Mucosa of rectum (tissue), 2 donors: Measurements from ENCODE around the gene NACA2.
"Not testable (repeated sequence)": the region's sequence is repeated elsewhere in the genome, so short reads cannot be mapped to it uniquely, and the experiment has no call there.

Source experiments
- H3K27ac ChIP-seq, 2 donors: one replicate each; pipeline ENCODE4 v1.7.0; 2013; ENCODE audit warnings: inconsistent platforms in 2 of 2, low read depth in 2 of 2, low read length in 2 of 2
- H3K27me3 ChIP-seq, 2 donors: one replicate each; pipeline ENCODE4 v1.7.0; 2013; ENCODE audit warnings: low read length in 2 of 2; ENCODE audit not compliant: control insufficient read depth in 2 of 2, insufficient read depth in 2 of 2
- H3K36me3 ChIP-seq, 2 donors: one replicate each; pipeline ENCODE4 v1.7.0; 2013; ENCODE audit warnings: low read length in 2 of 2; ENCODE audit not compliant: control insufficient read depth in 2 of 2, insufficient read depth in 2 of 2
- H3K4me1 ChIP-seq, 2 donors: one replicate each; pipeline ENCODE4 v1.7.0; 2013; ENCODE audit warnings: low read length in 2 of 2, mild to moderate bottlenecking in 1 of 2; ENCODE audit not compliant: control insufficient read depth in 2 of 2, insufficient read depth in 2 of 2
- H3K4me3 ChIP-seq, 2 donors: one replicate each; pipeline ENCODE4 v1.7.0; 2013; ENCODE audit warnings: low read length in 2 of 2
- H3K9ac ChIP-seq, 2 donors: one replicate each; pipeline ENCODE4 v1.7.0; 2013; ENCODE audit warnings: low read length in 2 of 2, low read depth in 1 of 2, mild to moderate bottlenecking in 1 of 2
- H3K9me3 ChIP-seq, 2 donors: one replicate each; pipeline ENCODE4 v1.7.0; 2013; ENCODE audit warnings: low read length in 2 of 2; ENCODE audit not compliant: control insufficient read depth in 2 of 2
- donor health status: healthy.
- donor health status: Normal muscosa, but diverticular disease.

NACA2 gene

DNA sequence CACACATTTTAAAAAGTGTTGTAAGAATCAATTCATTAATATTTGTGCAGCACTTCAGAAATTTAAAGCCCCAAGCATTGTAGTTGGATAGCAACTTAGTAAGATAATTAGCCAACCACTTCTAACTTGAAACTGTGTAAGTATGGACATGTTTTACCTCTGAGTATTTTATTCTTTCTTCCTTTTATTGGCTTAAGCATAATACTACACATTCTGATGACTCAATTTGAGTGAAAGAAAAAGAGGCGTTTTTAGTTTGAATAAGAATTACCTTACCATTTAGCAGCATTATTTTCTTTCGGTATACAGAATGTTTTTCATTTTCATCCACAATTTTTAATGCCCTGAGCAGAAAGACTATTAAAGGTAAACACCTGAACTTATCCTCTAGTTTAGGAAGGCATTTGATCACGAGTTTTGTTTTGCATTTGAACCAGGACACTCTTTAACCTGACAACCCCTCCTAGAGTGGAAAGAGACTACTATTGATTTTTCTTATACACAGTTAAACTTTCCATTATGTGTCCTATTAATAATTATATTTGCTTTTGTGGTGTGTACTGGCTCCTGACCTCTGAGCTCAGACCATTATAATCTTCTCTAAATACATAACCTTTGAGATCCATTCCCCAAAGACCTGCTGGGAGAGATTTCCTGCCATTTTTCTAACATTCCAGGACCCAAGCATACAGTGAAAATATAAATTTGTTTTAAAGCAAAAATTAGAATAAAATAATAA lies 9.2 kb downstream of the NACA2 start:
- Histone ChIP-seq H3K27ac (no peak overlapping the region), H3K9me3 (no peaks in the 10 kb centered on the region), H3K36me3 (no peaks in the 10 kb centered on the region), H3K9ac (no peak overlapping the region), H3K27me3 (peaks cover 0 to 7% of the 10 kb centered on the region in 2 donors), H3K4me1 (no peaks in the 10 kb centered on the region), H3K4me3 (no peak overlapping the region)

DNA sequence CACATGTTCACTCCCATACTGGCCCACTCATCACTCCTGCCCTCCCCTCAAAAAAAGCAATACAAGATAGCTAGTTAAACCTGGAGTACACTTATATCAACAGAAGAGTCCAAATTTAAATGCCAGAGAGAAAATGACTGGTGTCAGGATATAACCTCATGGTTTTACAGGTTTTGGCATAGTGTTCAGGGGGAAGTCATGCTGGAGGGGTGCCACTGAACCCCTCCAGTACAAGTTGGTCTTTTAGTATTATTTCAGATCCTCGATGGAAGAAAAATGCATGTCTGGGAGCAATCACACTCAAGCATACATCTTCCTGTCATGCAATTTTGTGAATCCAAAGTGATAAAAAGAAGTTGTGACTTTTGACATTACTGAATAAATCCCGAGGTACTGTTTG lies 10.5 kb downstream of the NACA2 start:
- Histone ChIP-seq H3K27ac (no peak overlapping the region), H3K36me3 (no peaks in the 10 kb centered on the region), H3K9me3 (no peaks in the 10 kb centered on the region), H3K4me1 (no peaks in the 10 kb centered on the region), H3K4me3 (no peak overlapping the region), H3K9ac (no peak overlapping the region), H3K27me3 (peaks cover 0 to 7% of the 10 kb centered on the region in 2 donors)

DNA sequence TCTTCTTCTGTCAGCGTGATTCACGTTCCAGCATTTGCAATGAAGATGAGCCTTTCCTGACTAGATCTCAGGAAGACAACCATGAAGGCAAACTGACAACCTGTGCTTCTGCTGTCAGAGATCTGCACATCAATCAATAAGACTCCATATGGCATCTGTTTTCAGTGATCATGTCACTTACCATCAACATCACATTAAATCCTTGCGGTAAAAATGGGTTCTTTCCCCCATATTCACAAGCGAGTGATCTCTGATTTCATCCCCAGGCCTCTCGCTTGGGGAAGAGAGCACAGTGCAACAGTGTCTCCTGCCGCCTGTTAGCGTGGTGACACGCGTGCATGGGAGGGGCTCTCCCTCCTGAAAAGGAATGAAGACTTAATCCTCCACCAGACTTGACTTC lies 11.1 kb downstream of the NACA2 start:
- Histone ChIP-seq H3K9me3 (no peaks in the 10 kb centered on the region), H3K27ac (no peak overlapping the region), H3K9ac (no peak overlapping the region), H3K4me3 (no peak overlapping the region), H3K27me3 (peaks cover 0 to 7% of the 10 kb centered on the region in 2 donors), H3K4me1 (no peaks in the 10 kb centered on the region), H3K36me3 (no peaks in the 10 kb centered on the region)

DNA sequence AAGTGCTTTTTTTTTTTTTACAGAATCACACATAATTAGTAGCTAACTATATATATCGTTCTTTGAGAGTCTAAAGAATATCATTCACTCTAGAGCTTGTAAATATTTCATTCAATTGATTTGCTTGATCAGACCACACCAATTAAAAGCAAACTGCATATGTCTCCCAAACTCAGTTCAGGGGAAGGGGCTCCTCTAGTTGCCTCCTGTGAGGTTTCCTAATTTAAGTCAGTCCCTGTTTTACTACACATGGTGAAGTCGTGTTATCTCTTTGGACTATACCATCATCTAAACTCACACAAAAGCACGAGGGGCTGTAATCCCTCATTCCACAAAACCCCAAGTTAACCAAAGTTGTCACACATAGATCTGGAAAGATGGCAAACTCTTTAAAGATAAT lies 11.7 kb downstream of the NACA2 start:
- Histone ChIP-seq H3K4me1 (no peaks in the 10 kb centered on the region), H3K27me3 (peaks cover 0 to 7% of the 10 kb centered on the region in 2 donors), H3K36me3 (no peaks in the 10 kb centered on the region), H3K27ac (no peak overlapping the region), H3K9ac (no peak overlapping the region), H3K9me3 (no peaks in the 10 kb centered on the region), H3K4me3 (no peak overlapping the region)

DNA sequence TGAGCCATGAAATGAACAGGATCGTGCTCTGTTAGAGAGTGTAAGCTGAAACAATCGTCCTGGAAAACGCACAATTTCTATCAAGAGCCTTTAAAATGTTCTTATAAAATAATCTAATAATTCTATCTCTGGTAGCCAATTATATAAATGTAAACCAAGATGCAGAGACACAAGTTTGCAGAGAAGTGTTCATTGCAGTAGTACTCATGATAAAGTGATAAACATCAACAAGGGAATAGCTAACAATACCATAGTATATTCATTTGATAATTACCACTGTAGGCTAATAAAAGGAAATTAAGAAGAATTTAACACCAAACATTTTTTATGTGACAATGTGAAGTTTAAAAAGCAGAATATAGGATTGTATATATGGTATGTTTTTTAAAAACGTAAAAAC lies 12.4 kb downstream of the NACA2 start:
- Histone ChIP-seq H3K36me3 (no peaks in the 10 kb centered on the region), H3K9ac (no peak overlapping the region), H3K4me1 (no peaks in the 10 kb centered on the region), H3K27ac (no peak overlapping the region), H3K4me3 (no peak overlapping the region), H3K27me3 (peaks cover 0 to 7% of the 10 kb centered on the region in 2 donors), H3K9me3 (no peaks in the 10 kb centered on the region)

DNA sequence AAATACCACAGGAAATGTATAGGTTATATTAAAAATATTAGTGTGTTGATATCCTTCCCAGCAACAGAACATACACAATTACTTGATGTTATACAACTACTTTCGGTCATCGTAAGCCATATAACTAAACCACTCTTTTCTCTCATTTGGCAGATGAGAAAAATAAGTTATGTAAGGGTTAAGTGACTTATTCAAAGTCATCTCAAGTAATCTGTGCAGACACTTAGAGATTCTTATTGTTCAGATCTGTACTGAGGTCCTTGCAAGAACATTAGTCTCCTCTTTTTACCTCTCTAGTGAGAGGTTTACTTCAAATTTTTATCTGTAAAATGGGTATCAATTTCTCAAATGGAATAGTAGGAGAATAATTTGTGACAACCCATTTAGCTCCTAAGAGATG lies 15.0 kb downstream of the NACA2 start:
- Histone ChIP-seq H3K9ac (no peak overlapping the region), H3K27ac (no peak overlapping the region), H3K9me3 (no peaks in the 10 kb centered on the region), H3K27me3 (peaks cover 0 to 2% of the 10 kb centered on the region in 2 donors), H3K4me3 (no peak overlapping the region), H3K36me3 (no peaks in the 10 kb centered on the region), H3K4me1 (no peaks in the 10 kb centered on the region)

DNA sequence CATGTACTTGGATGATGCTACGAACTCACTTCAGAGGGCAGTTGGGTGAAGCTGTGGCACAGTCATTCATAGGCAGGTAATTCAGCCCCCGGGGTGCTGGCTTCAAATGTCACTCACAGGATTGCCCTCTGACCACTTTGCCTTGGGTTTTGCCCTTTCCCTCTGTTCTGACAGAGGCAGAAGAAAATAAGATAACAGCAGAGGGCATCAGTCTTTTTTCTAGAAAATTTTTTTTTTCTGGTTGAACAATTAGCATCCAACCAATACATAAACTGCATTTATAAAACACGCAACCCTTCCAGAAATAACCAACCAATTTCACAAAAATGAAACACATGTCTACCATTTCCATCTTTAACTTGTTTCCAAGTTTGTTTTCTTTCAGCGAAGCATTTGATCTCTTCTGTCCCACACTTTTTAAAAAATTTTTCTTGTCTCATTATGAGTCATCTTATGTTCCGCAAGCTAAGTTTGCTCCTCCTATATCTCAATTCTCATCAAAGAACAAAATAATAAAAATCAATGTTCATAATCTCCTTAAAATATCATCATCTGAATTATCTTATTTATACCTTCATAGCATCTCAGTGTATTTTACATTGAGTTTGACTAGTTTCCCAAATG lies 15.6 kb downstream of the NACA2 start:
- Histone ChIP-seq H3K4me1 (no peaks in the 10 kb centered on the region), H3K27me3 (no peaks in the 10 kb centered on the region), H3K27ac (no peak overlapping the region), H3K9ac (no peak overlapping the region), H3K36me3 (no peaks in the 10 kb centered on the region), H3K4me3 (no peak overlapping the region), H3K9me3 (peaks cover 0 to 3% of the 10 kb centered on the region in 2 donors)

DNA sequence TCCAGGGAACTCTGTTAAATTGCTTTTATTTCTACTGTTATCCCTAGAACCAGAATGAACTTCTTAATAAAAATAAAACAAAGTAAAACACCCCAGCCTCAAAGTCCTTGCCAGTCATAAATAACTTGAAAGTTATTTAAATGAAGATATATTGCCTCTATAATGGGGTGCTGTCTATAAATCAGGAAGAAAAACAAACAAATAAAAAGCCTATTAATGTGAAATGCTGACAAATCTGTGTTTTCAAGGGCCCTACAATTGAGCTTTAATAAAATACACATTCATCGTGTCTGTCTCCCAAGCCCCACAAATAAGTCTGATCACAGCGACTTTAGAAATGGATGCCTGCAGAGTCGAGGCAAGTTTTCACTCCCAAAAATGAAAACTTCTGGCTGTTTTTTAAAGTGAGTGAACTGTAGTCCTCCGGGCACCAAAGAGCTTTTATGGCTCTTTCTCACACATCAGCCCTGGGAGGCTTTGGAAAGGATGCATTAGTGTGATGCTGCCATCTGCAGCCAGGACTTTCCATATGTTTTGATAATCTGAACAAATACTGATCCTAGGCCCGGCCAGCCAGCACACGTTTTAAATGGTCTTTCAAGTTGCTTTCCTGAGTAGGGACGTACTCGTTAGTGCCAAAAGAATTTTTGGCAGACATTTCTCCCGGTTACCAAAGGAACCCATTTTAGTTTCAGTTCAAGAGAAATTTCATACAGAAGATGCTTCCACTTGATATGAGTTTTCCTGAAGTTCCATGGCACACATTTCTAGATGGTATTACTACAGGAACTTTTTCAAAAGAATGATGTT lies 16.3 kb downstream of the NACA2 start:
- Histone ChIP-seq H3K9me3 (peaks cover 0 to 3% of the 10 kb centered on the region in 2 donors), H3K4me3 (no peak overlapping the region), H3K27me3 (no peaks in the 10 kb centered on the region), H3K9ac (no peak overlapping the region), H3K4me1 (no peaks in the 10 kb centered on the region), H3K27ac (no peak overlapping the region), H3K36me3 (no peaks in the 10 kb centered on the region)

DNA sequence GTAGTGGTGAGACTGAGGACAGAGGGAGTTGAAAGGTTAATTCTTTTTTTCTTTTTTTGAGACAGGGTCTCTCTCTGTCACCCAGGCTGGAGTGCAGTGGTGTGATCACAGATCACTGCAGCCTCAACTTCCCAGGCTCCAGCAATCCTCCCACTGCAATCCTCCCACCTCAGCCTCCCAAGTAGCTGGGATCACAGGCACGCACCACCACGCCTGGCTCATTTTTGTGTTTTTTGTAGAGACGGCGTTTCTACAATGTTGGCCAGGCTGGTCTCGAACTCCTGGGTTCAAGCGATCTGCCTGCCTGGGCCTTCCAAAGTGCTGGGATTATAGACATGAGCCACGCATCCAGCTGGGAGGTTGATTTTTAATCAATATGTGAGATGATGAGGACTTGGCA lies 18.5 kb downstream of the NACA2 start:
- not testable (repeated sequence) for H3K4me3 ChIP-seq, H3K9ac ChIP-seq, H3K9me3 ChIP-seq, H3K36me3 ChIP-seq, H3K27me3 ChIP-seq, H3K27ac ChIP-seq, H3K4me1 ChIP-seq

DNA sequence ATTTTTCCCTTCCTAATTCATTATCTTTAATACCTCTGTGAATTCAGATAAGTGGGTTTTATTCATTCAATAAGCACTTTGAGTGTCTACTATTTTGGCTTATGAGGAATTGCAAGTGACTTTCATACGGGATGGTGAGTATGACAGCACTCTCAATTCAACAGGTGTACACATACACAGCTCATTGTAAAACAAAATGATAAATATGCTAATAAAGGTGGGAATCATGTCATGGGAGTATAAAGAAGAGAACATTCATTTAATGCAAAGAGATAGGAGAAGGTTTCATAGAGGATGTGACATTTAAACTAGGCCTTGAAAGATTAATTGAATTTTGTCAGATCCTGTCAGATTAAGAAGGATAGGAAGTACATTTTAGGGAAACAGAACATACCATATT lies 19.4 kb downstream of the NACA2 start:
- Histone ChIP-seq H3K36me3 (no peaks in the 10 kb centered on the region), H3K9ac (no peak overlapping the region), H3K4me1 (no peaks in the 10 kb centered on the region), H3K9me3 (peaks cover 0 to 3% of the 10 kb centered on the region in 2 donors), H3K4me3 (no peak overlapping the region), H3K27ac (no peak overlapping the region), H3K27me3 (no peaks in the 10 kb centered on the region)
